H9 (cell line): ENCODE data around the gene RAX2. TPM values are rescaled to one million over a fixed set of nuclear protein-coding genes. Genes with fewer than 3 reads are reported as not detected.
A peak's percentile ranks its signal among the peaks of the same experiment; 100 is the strongest.

ENCODE experiments used
- DNase-seq: peaks from one replicate; pipeline ENCODE4 v3.0.0-alpha.2; 2017
- H2AFZ ChIP-seq: one replicate; pipeline ENCODE4 v1.6.1; 2013; ENCODE audit warnings: mild to moderate bottlenecking, low read length, control low read depth, moderate library complexity
- H2AK5ac ChIP-seq: 2 replicates; pipeline ENCODE4 v1.6.1; 2013; ENCODE audit warnings: low read length, control low read depth, mixed read lengths; ENCODE audit not compliant: insufficient read length
- H2BK120ac ChIP-seq: one replicate; pipeline ENCODE4 v1.6.1; 2013; ENCODE audit warnings: low read depth, mild to moderate bottlenecking, low read length, control low read depth, inconsistent platforms; ENCODE audit not compliant: poor library complexity, severe bottlenecking
- H2BK12ac ChIP-seq: 2 replicates; pipeline ENCODE4 v1.6.1; 2013; ENCODE audit warnings: low read length, control low read depth, mixed read lengths, low read depth; ENCODE audit not compliant: insufficient read length
- H2BK15ac ChIP-seq: 2 replicates; pipeline ENCODE4 v1.6.1; 2013; ENCODE audit warnings: low read depth, low read length, control low read depth
- H2BK20ac ChIP-seq: one replicate; pipeline ENCODE4 v1.6.1; 2013; ENCODE audit warnings: low read depth, mild to moderate bottlenecking, low read length, control low read depth, inconsistent platforms; ENCODE audit not compliant: poor library complexity, severe bottlenecking
- H2BK5ac ChIP-seq: 2 replicates; pipeline ENCODE4 v1.6.1; 2013; ENCODE audit warnings: low read length, control low read depth, mixed read lengths; ENCODE audit not compliant: insufficient read length
- H3K14ac ChIP-seq: 2 replicates; pipeline ENCODE4 v1.6.1; 2013; ENCODE audit warnings: low read length, control low read depth; ENCODE audit not compliant: insufficient read depth
- H3K18ac ChIP-seq: 2 replicates; pipeline ENCODE4 v1.6.1; 2013; ENCODE audit warnings: low read depth, mild to moderate bottlenecking, mixed read lengths, low read length, control low read depth; ENCODE audit not compliant: insufficient read length
- H3K23ac ChIP-seq: 2 replicates; pipeline ENCODE4 v1.6.1; 2013; ENCODE audit warnings: low read length, control low read depth, mixed read lengths, low read depth; ENCODE audit not compliant: insufficient read length
- H3K23me2 ChIP-seq: 2 replicates; pipeline ENCODE4 v1.6.1; 2013; ENCODE audit warnings: low read depth, mild to moderate bottlenecking, mixed read lengths, low read length, control low read depth; ENCODE audit not compliant: insufficient read length, poor library complexity, severe bottlenecking
- H3K27ac ChIP-seq: 2 replicates; pipeline ENCODE4 v1.5.1; 2013; ENCODE audit warnings: low read length, control low read depth, mixed read lengths, low read depth; ENCODE audit not compliant: insufficient read length
- H3K27me3 ChIP-seq: 2 replicates; pipeline ENCODE4 v1.6.1; 2013; ENCODE audit warnings: low read length, control low read depth, inconsistent platforms; ENCODE audit not compliant: insufficient read depth
- H3K4ac ChIP-seq: 2 replicates; pipeline ENCODE4 v1.6.1; 2013; ENCODE audit warnings: low read depth, mild to moderate bottlenecking, control low read depth, inconsistent platforms, low read length, moderate library complexity
- H3K4me1 ChIP-seq: 2 replicates; pipeline ENCODE4 v1.6.1; 2013; ENCODE audit warnings: low read length, control low read depth, inconsistent platforms; ENCODE audit not compliant: insufficient read depth
- H3K4me2 ChIP-seq: 2 replicates; pipeline ENCODE4 v1.6.1; 2013; ENCODE audit warnings: low read length, control low read depth, mixed read lengths; ENCODE audit not compliant: insufficient read length, insufficient read depth
- H3K56ac ChIP-seq: 2 replicates; pipeline ENCODE4 v1.6.1; 2013; ENCODE audit warnings: low read depth, mild to moderate bottlenecking, mixed read lengths, low read length, control low read depth; ENCODE audit not compliant: insufficient read length
- H3K79me1 ChIP-seq: 2 replicates; pipeline ENCODE4 v1.6.1; 2013; ENCODE audit warnings: low read depth, mild to moderate bottlenecking, moderate library complexity, low read length, control low read depth, inconsistent platforms; ENCODE audit not compliant: insufficient read depth, poor library complexity, severe bottlenecking
- H3K79me2 ChIP-seq: 2 replicates; pipeline ENCODE4 v1.6.1; 2013; ENCODE audit warnings: low read length, control low read depth, inconsistent platforms; ENCODE audit not compliant: insufficient read depth
- H3K9ac ChIP-seq: 2 replicates; pipeline ENCODE4 v1.6.1; 2013; ENCODE audit warnings: low read length, control low read depth, mixed read lengths; ENCODE audit not compliant: insufficient read length; ENCODE audit errors: extremely low read depth
- H3K9me3 ChIP-seq: one replicate; pipeline ENCODE4 v1.6.1; 2013; ENCODE audit warnings: low read depth, low read length, inconsistent platforms; ENCODE audit not compliant: control insufficient read depth
- H3T11ph ChIP-seq: one replicate; pipeline ENCODE4 v1.6.1; 2013; ENCODE audit warnings: mild to moderate bottlenecking, low read length, control low read depth, inconsistent platforms
- H4K20me1 ChIP-seq: one replicate; pipeline ENCODE4 v1.6.1; 2013; ENCODE audit not compliant: control insufficient read depth, insufficient read length, insufficient read depth
- H4K5ac ChIP-seq: 2 replicates; pipeline ENCODE4 v1.6.1; 2013; ENCODE audit warnings: low read depth, mild to moderate bottlenecking, mixed read lengths, low read length, control low read depth; ENCODE audit not compliant: insufficient read length
- H4K8ac ChIP-seq: replicated peaks from 2 replicates; pipeline ENCODE4 v1.6.1; 2013; ENCODE audit warnings: low read length, control low read depth, mixed read lengths, low read depth; ENCODE audit not compliant: insufficient read length
- H4K91ac ChIP-seq: 2 replicates; pipeline ENCODE4 v1.6.1; 2013; ENCODE audit warnings: low read depth, mild to moderate bottlenecking, moderate library complexity, mixed read lengths, low read length, control low read depth; ENCODE audit not compliant: insufficient read length
- H3K27ac Mint-ChIP-seq, 3 experiments: 2 replicates in 2 of 3; 3 replicates in 1 of 3; pipeline ENCODE4 v1.8.0; 2020 to 2021; ENCODE audit warnings: mixed read lengths in 3 of 3, mild to moderate bottlenecking in 1 of 3, moderate library complexity in 1 of 3
- H3K27me3 Mint-ChIP-seq: 2 replicates; pipeline ENCODE4 v1.8.0; 2021; ENCODE audit warnings: low read depth, mild to moderate bottlenecking, moderate library complexity, mixed read lengths
- H3K36me3 Mint-ChIP-seq, 3 experiments: 2 replicates in 2 of 3; 3 replicates in 1 of 3; pipeline ENCODE4 v1.8.0; 2020 to 2021; ENCODE audit warnings: low read depth in 3 of 3, mixed read lengths in 3 of 3; ENCODE audit not compliant: insufficient read depth in 1 of 3
- H3K4me1 Mint-ChIP-seq, 2 experiments: 2 replicates each; pipeline ENCODE4 v1.8.0; 2020; ENCODE audit warnings: mixed read lengths in 2 of 2
- H3K4me3 Mint-ChIP-seq, 2 experiments: 2 replicates in 1 of 2; 3 replicates in 1 of 2; pipeline ENCODE4 v1.8.0; 2020 to 2021; ENCODE audit warnings: mild to moderate bottlenecking in 2 of 2, mixed read lengths in 2 of 2, moderate library complexity in 1 of 2
- H3K9me3 Mint-ChIP-seq, 2 experiments: 2 replicates in 1 of 2; 3 replicates in 1 of 2; pipeline ENCODE4 v1.8.0; 2020; ENCODE audit warnings: mild to moderate bottlenecking in 2 of 2, mixed read lengths in 2 of 2, moderate library complexity in 1 of 2
- WGBS: extraction: QIAGEN DNeasy Blood & Tissue Kit; methylation state at CpG from one replicate; pipeline ENCODE4 v1.1.7; 2013; ENCODE audit warnings: missing lambda C conversion rate, low lambda C conversion rate, mixed read lengths; ENCODE audit not compliant: insufficient read length; ENCODE audit errors: extremely low coverage; 5-methylcytosine and 5-hydroxymethylcytosine counted together
- total RNA-seq: library from RNA; stranded (reverse); gene quantifications from 2 replicates; pipeline ENCODE4 v1.2.1, GENCODE V29; 2021
- TF ChIP-seq, protein P1 (sequence below): fragments of 200-600 bp; sonication (generic); conservative IDR thresholded peaks from 3 replicates; pipeline ENCODE4 v1.8.0; 2021; ENCODE audit warnings: antibody characterized with exemption, mild to moderate bottlenecking

RAX2 gene
- total RNA-seq, 1 experiment from 2014 or later = not detected

DNA sequence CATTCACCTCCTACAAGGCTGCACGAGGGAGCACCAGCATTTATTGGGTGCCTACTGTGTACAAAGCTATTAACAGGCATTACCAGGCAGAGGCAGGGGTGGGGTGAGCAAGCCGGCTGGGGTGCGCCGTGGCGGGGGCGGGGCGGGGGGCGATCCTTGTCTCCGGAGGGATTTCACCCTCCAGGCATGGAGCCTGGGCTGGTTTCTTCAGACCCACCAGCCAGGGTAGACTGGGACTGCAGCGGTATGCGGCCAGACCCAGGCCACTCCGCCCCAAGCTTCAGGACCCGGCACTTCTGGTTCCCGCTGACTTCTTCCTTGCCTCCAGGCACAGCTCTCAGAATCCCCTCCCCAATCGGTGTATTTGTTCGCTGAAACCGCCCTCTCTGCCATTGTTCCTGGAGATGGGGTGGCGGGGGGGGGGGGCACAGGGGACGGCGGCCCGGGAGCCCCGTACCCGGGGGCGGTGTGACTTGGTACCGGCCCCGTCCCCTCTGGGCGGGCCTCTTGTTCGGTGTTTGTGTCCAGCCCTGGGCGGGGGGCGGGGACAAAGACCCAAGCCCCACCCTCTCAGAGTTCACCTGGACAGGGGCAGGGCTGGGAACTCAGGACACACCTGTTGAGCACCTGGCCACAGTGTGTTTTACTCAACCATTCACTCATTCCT, 49.5 kb downstream of the RAX2 start:
- H3K4ac ChIP-seq = no peak overlapping the region
- no peak overlapping the region for H3K27ac ChIP-seq
- TF ChIP-seq, protein P1, sequence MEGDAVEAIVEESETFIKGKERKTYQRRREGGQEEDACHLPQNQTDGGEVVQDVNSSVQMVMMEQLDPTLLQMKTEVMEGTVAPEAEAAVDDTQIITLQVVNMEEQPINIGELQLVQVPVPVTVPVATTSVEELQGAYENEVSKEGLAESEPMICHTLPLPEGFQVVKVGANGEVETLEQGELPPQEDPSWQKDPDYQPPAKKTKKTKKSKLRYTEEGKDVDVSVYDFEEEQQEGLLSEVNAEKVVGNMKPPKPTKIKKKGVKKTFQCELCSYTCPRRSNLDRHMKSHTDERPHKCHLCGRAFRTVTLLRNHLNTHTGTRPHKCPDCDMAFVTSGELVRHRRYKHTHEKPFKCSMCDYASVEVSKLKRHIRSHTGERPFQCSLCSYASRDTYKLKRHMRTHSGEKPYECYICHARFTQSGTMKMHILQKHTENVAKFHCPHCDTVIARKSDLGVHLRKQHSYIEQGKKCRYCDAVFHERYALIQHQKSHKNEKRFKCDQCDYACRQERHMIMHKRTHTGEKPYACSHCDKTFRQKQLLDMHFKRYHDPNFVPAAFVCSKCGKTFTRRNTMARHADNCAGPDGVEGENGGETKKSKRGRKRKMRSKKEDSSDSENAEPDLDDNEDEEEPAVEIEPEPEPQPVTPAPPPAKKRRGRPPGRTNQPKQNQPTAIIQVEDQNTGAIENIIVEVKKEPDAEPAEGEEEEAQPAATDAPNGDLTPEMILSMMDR = no peak
- Mint-ChIP-seq H3K27me3 (peaks cover 3% of the 10 kb centered on the region), H3K4me3 (peak overlapping the region; percentile 71 to 87), H3K9me3 (no peaks in the 10 kb centered on the region; a peak in 1 of 5 replicates), H3K4me1 (peaks cover 16 to 43% of the 10 kb centered on the region in 2 experiments), H3K27ac (peak overlapping the region in 2 of 3 experiments; percentile 70 to 91; a peak in 4 of 7 replicates), H3K36me3 (no peaks in the 10 kb centered on the region)
- no peak overlapping the region for H2AFZ ChIP-seq
- no peak overlapping the region for H3K23ac ChIP-seq
- H4K20me1 ChIP-seq = no peaks in the 10 kb centered on the region
- H3T11ph ChIP-seq = no peak overlapping the region
- no peak overlapping the region for H2AK5ac ChIP-seq
- H3K4me2 ChIP-seq = peak overlapping the region; percentile 92
- H3K79me2 ChIP-seq = no peaks in the 10 kb centered on the region
- no peak overlapping the region for H2BK20ac ChIP-seq
- H3K4me1 ChIP-seq = no peaks in the 10 kb centered on the region; the same call in 1 of the 2 replicates
- H3K9ac ChIP-seq = no peak overlapping the region
- H3K23me2 ChIP-seq = peaks cover 10% of the 10 kb centered on the region
- DNase-seq = peak; percentile 93
- H3K27me3 ChIP-seq = no peaks in the 10 kb centered on the region
- H3K14ac ChIP-seq = no peak overlapping the region
- no peak overlapping the region for H2BK120ac ChIP-seq
- no peak overlapping the region for H4K8ac ChIP-seq
- H4K91ac ChIP-seq = no peak overlapping the region
- no peak overlapping the region for H2BK15ac ChIP-seq
- H4K5ac ChIP-seq = no peak overlapping the region
- H3K79me1 ChIP-seq = no peaks in the 10 kb centered on the region
- no peak overlapping the region for H3K56ac ChIP-seq
- H2BK12ac ChIP-seq = no peak overlapping the region
- H3K9me3 ChIP-seq = no peaks in the 10 kb centered on the region
- H2BK5ac ChIP-seq = no peak overlapping the region
- H3K18ac ChIP-seq = no peak overlapping the region
- WGBS = no CpG with 5 or more reads among the region's 30 CpGs
